ENCODE data around the gene IGF1R. TPM values are rescaled to one million over a fixed set of nuclear protein-coding genes. Genes with fewer than 3 reads are reported as not detected.
"Not testable (repeated sequence)": the region's sequence is repeated elsewhere in the genome, so short reads cannot be mapped to it uniquely, and the experiment has no call there.

IGF1R gene
- 10 to 100 TPM; 25.7 to 40.1 TPM for total RNA-seq

GRCh38 chr15:98647774-98648653, at the start of gene IGF1R:
TSS of gene IGF1R (plus strand) at chr15:98648539. CDS start at chr15:98649582, 1,043 bp downstream.
- Mint-ChIP-seq H3K9me3 (no peaks in the 10 kb centered on the region), H3K27ac (peak within 1 kb of the TSS; percentile 79), H3K4me3 (peak within 1 kb of the TSS; percentile 83 to 91), H3K36me3 (ENCODE audit: insufficient read depth in 2 of 2) (peaks cover 5 to 6% of the 10 kb centered on the region in 2 donors), H3K27me3 (ENCODE audit: low read depth) (peaks cover 24% of the 10 kb centered on the region), H3K4me1 (ENCODE audit: low read depth) (peaks cover 33% of the 10 kb centered on the region)
- DNase-seq (peak; percentile 88 to 92), ATAC-seq (replicated peaks in 1 of 2) (peak; percentile 60 to 64)

GRCh38 chr15:98599909-98600691, 48.2 kb upstream of the IGF1R start:
- H3K27ac Mint-ChIP-seq: peak overlapping the region; percentile 96
- ATAC-seq (replicated peaks in 1 of 2) (peak; percentile 88 to 90), DNase-seq (peak; percentile 41 to 49)
- H3K27me3 Mint-ChIP-seq (ENCODE audit: low read depth): no peaks in the 10 kb centered on the region
- H3K4me3 Mint-ChIP-seq: peak overlapping the region; percentile 83 to 91
- no peaks in the 10 kb centered on the region for H3K9me3 Mint-ChIP-seq
- H3K4me1 Mint-ChIP-seq (ENCODE audit: low read depth): peaks cover 20% of the 10 kb centered on the region
- no peaks in the 10 kb centered on the region for H3K36me3 Mint-ChIP-seq (ENCODE audit: insufficient read depth in 2 of 2)

- no peaks in the 10 kb centered on the region for H3K36me3 Mint-ChIP-seq (ENCODE audit: insufficient read depth in 2 of 2)
- no peaks in the 10 kb centered on the region for H3K27me3 Mint-ChIP-seq (ENCODE audit: low read depth)
- H3K4me3 Mint-ChIP-seq: no peak overlapping the region
- ATAC-seq (replicated peaks in 1 of 2): no peak
- no peak overlapping the region for H3K27ac Mint-ChIP-seq
- no peak for DNase-seq
- H3K4me1 Mint-ChIP-seq (ENCODE audit: low read depth): peaks cover 13% of the 10 kb centered on the region
- no peaks in the 10 kb centered on the region for H3K9me3 Mint-ChIP-seq
These were observed 43.4 kb upstream of the IGF1R start for GRCh38 chr15:98604983-98605382.

- ATAC-seq (replicated peaks in 1 of 2) (no peak), DNase-seq (no peak)
- Mint-ChIP-seq H3K36me3 (ENCODE audit: insufficient read depth in 2 of 2) (no peaks in the 10 kb centered on the region), H3K4me1 (ENCODE audit: low read depth) (no peaks in the 10 kb centered on the region), H3K4me3 (no peak overlapping the region), H3K27ac (no peak overlapping the region), H3K9me3 (no peaks in the 10 kb centered on the region), H3K27me3 (ENCODE audit: low read depth) (no peaks in the 10 kb centered on the region)
These were observed 39.0 kb upstream of the IGF1R start for GRCh38 chr15:98609144-98609852.

GRCh38 chr15:98610991-98611390, 37.3 kb upstream of the IGF1R start:
- Mint-ChIP-seq H3K4me1 (ENCODE audit: low read depth) (no peaks in the 10 kb centered on the region), H3K36me3 (ENCODE audit: insufficient read depth in 2 of 2) (no peaks in the 10 kb centered on the region), H3K27ac (no peak overlapping the region), H3K4me3 (no peak overlapping the region), H3K27me3 (ENCODE audit: low read depth) (no peaks in the 10 kb centered on the region), H3K9me3 (no peaks in the 10 kb centered on the region)
- DNase-seq (no peak), ATAC-seq (replicated peaks in 1 of 2) (no peak)

GRCh38 chr15:98611808-98612207, 36.5 kb upstream of the IGF1R start:
- DNase-seq (no peak), ATAC-seq (replicated peaks in 1 of 2) (no peak)
- no peak overlapping the region for H3K4me3 Mint-ChIP-seq
- no peaks in the 10 kb centered on the region for H3K27me3 Mint-ChIP-seq (ENCODE audit: low read depth)
- no peaks in the 10 kb centered on the region for H3K36me3 Mint-ChIP-seq (ENCODE audit: insufficient read depth in 2 of 2)
- no peak overlapping the region for H3K27ac Mint-ChIP-seq
- no peaks in the 10 kb centered on the region for H3K9me3 Mint-ChIP-seq
- no peaks in the 10 kb centered on the region for H3K4me1 Mint-ChIP-seq (ENCODE audit: low read depth)

GRCh38 chr15:98612490-98613110, 35.7 kb upstream of the IGF1R start:
- DNase-seq (no peak), ATAC-seq (replicated peaks in 1 of 2) (no peak)
- H3K27me3 Mint-ChIP-seq (ENCODE audit: low read depth): no peaks in the 10 kb centered on the region
- H3K9me3 Mint-ChIP-seq: no peaks in the 10 kb centered on the region
- no peak overlapping the region for H3K4me3 Mint-ChIP-seq
- H3K27ac Mint-ChIP-seq: no peak overlapping the region
- H3K4me1 Mint-ChIP-seq (ENCODE audit: low read depth): no peaks in the 10 kb centered on the region
- no peaks in the 10 kb centered on the region for H3K36me3 Mint-ChIP-seq (ENCODE audit: insufficient read depth in 2 of 2)

GRCh38 chr15:98614681-98615080, 33.7 kb upstream of the IGF1R start:
- H3K9me3 Mint-ChIP-seq: no peaks in the 10 kb centered on the region
- no peak for DNase-seq
- no peak overlapping the region for H3K27ac Mint-ChIP-seq
- no peaks in the 10 kb centered on the region for H3K36me3 Mint-ChIP-seq (ENCODE audit: insufficient read depth in 2 of 2)
- no peak for ATAC-seq (replicated peaks in 1 of 2)
- no peak overlapping the region for H3K4me3 Mint-ChIP-seq
- no peaks in the 10 kb centered on the region for H3K4me1 Mint-ChIP-seq (ENCODE audit: low read depth)
- H3K27me3 Mint-ChIP-seq (ENCODE audit: low read depth): no peaks in the 10 kb centered on the region

GRCh38 chr15:98616397-98616796, 31.9 kb upstream of the IGF1R start:
- H3K27ac Mint-ChIP-seq: no peak overlapping the region
- ATAC-seq (replicated peaks in 1 of 2) (no peak), DNase-seq (no peak)
- H3K36me3 Mint-ChIP-seq (ENCODE audit: insufficient read depth in 2 of 2): no peaks in the 10 kb centered on the region
- H3K4me3 Mint-ChIP-seq: no peak overlapping the region
- H3K9me3 Mint-ChIP-seq: no peaks in the 10 kb centered on the region
- peaks cover 7% of the 10 kb centered on the region for H3K27me3 Mint-ChIP-seq (ENCODE audit: low read depth)
- H3K4me1 Mint-ChIP-seq (ENCODE audit: low read depth): no peaks in the 10 kb centered on the region

GRCh38 chr15:98617328-98617980, 30.9 kb upstream of the IGF1R start:
- no peaks in the 10 kb centered on the region for H3K9me3 Mint-ChIP-seq
- H3K4me3 Mint-ChIP-seq: no peak overlapping the region
- H3K4me1 Mint-ChIP-seq (ENCODE audit: low read depth): no peaks in the 10 kb centered on the region
- ATAC-seq (replicated peaks in 1 of 2) (no peak), DNase-seq (no peak)
- H3K27me3 Mint-ChIP-seq (ENCODE audit: low read depth): peaks cover 7% of the 10 kb centered on the region
- H3K36me3 Mint-ChIP-seq (ENCODE audit: insufficient read depth in 2 of 2): no peaks in the 10 kb centered on the region
- no peak overlapping the region for H3K27ac Mint-ChIP-seq

GRCh38 chr15:98618576-98618975, 29.8 kb upstream of the IGF1R start:
- not testable (repeated sequence) for H3K4me3 Mint-ChIP-seq; H3K27me3 Mint-ChIP-seq (ENCODE audit: low read depth); H3K27ac Mint-ChIP-seq; DNase-seq; H3K9me3 Mint-ChIP-seq; H3K36me3 Mint-ChIP-seq (ENCODE audit: insufficient read depth in 2 of 2); ATAC-seq (replicated peaks in 1 of 2); H3K4me1 Mint-ChIP-seq (ENCODE audit: low read depth)

- Mint-ChIP-seq H3K4me3 (no peak overlapping the region), H3K9me3 (no peaks in the 10 kb centered on the region), H3K27ac (no peak overlapping the region), H3K4me1 (ENCODE audit: low read depth) (no peaks in the 10 kb centered on the region), H3K36me3 (ENCODE audit: insufficient read depth in 2 of 2) (no peaks in the 10 kb centered on the region), H3K27me3 (ENCODE audit: low read depth) (peaks cover 7% of the 10 kb centered on the region)
- ATAC-seq (replicated peaks in 1 of 2) (no peak), DNase-seq (no peak)
These were observed 28.3 kb upstream of the IGF1R start for GRCh38 chr15:98620020-98620419.

All from activated T-cell treated with anti-CD3 and anti-CD28 coated beads, Interleukin-2, amount 50 U/mL, for 72 hours (primary cell).